Lower leg skin (tissue), 3 donors: ENCODE data around the gene BLVRB.

Experiments
- CTCF ChIP-seq, 3 donors: fragments of 450-650 bp; IDR thresholded peaks; one replicate each; pipeline ENCODE4 v1.5.1; 2016; ENCODE audit warnings: antibody characterized with exemption in 3 of 3, mild to moderate bottlenecking in 3 of 3, moderate library complexity in 2 of 3
- POLR2A ChIP-seq, 2 donors: fragments of 450-650 bp; IDR thresholded peaks; one replicate each; pipeline ENCODE4 v1.6.1; 2016 to 2017; ENCODE audit warnings: antibody characterized with exemption in 2 of 2, mild to moderate bottlenecking in 1 of 2, moderate library complexity in 1 of 2

- TF ChIP-seq CTCF (IDR thresholded peaks at IDR 0.05) (no peak), POLR2A (IDR thresholded peaks at IDR 0.05) (no peak)
These were observed 33.8 kb downstream of the BLVRB start for GRCh38 chr19:40431698-40432097.
